Non-pigmented ciliary epithelial cell (primary cell): ENCODE data around the gene DPY30.
"Not testable (repeated sequence)": the region's sequence is repeated elsewhere in the genome, so short reads cannot be mapped to it uniquely, and the experiment has no call there.

Source experiments
- DNase-seq: peaks from one replicate; pipeline ENCODE4 v3.0.0-alpha.2; 2010; ENCODE audit warnings: low read depth

The DPY30 gene

DNA sequence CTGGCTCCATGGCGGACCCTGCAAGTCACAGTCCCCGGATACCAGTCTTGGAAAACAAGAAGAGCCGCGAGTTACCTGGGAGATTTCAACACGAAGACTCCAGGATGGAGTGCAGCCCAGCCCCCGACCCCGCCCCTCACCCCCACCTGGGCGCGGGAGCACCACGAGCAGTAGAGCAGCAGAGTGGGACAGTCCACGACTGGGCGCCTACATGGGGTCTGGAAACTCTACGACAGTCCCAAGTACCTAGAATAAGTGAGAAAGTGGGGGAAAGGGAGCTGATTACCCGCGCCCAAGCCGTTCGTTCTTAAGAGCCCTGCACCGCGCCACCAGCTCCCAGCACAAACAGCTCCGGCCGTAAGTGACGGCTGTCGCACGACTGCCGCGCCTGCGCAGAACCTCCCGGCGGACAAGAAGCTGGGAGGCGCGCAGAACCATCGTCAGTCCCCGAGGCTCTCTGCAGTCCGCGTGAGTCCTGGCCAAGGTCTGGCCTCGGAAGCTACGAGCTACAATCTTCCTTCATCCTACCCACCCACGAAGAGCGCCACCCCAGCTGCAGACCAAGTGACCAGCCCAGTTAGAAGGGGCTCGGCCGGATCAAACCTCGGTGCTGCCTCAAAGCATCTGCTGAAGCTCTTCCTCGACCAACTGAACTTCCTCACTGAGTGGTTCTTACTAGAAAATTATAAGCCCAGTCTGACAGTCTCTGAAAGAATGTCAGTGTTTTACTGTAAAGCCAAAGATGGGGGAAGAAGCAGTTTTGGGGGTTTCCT lies at the start of gene DPY30:
Gene DPY30 (minus strand): TSS at position 359 of the 773 bp plus-strand sequence. CDS start 349 bp downstream, at position 10.
- peak; percentile 71 for DNase-seq

- DNase-seq = no peak
These were observed 34.5 kb upstream of the DPY30 start for GRCh38 chr2:32074134-32074506.

DNA sequence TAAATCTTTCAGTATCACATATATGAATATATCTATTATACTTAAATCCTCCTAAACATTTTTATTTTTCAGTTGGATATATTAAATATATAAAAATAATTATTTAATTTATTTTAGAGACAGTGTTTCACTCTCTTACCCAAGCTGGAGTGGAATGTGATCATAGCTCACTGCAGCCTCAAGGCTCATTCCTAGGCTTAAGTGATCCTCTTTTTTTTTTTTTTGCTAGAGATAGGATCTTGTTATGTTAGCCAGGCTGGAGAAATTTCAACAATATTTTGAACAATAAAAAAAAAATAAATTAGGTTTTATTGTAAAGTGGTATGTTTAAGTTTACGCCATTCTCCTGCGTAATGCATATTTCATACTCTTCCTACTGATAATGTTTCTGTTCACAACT lies 27.9 kb upstream of the DPY30 start:
- no peak for DNase-seq

DNA sequence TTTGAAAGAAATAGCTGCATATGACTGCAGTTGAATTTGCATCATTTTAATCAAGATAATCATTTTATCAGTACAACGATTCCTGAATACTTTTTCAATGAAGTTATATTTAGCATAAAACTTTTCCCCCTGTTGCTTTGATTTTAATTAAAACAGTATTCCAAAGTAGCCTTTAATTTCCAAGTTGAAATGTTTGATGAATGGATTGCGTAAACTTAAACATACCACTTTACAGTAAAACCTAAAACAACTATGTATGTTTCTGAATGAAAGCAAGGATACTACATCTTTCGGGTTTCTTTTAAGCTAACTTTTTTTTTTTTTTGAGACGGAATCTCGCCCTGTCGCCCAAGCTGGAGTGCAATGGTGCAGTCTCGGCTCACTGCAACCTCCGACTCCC lies 25.1 kb upstream of the DPY30 start:
- no peak for DNase-seq

DNA sequence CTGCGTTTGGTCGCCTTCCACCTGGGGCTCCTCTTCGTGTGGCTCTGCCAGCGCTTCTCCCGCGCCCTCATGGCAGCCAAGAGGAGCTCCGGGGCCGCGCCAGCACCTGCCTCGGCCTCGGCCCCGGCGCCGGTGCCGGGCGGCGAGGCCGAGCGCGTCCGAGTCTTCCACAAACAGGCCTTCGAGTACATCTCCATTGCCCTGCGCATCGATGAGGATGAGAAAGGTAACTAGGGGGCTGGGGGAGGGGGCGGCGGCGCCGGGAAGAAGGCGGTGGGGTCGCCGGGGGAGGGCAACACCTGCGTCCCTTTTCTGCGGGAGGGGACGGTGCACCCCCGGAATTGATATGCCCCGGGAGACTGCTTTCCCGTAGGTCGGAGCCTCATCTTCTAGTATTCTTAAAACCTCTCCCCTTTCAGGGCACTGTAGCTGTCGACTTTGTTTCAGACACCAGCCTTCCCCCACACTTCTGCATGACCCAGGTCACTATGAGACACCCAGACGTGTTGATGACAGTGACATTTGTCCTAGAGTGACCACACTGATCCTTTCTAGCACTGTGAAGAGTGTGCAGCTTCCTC lies 24.5 kb upstream of the DPY30 start:
- no peak for DNase-seq

DNA sequence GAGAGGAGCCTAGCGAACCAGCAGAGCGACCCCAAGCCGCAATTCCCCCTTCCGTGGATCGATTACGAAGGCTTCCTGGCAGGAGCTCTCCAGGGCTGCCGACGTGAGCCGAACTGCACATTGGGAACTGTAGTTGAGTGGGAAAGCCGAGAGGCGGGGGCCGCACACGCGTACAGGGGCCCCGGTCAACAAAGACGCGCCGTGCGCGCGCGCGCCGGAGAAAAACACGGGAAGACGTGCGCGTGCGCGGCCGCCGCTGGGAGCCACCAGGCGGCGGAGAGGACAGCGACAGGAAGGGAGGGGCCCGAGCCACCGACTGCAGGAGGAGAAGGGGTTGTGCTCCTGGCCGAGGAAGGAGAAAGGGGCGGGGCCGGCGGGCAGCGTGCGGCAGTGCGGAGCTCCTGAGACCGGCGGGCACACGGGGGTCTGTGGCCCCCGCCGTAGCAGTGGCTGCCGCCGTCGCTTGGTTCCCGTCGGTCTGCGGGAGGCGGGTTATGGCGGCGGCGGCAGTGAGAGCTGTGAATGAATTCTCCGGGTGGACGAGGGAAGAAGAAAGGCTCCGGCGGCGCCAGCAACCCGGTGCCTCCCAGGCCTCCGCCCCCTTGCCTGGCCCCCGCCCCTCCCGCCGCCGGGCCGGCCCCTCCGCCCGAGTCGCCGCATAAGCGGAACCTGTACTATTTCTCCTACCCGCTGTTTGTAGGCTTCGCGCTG lies 23.9 kb upstream of the DPY30 start, which contains the start of gene SPAST:
Gene SPAST (plus strand): TSS at position 247 of the 711 bp plus-strand sequence. CDS start 276 bp downstream, at position 523.
- peak; percentile 84 for DNase-seq

GRCh38 chr2:32061973-32062861 lies 22.6 kb upstream of the DPY30 start:
- no peak for DNase-seq

- DNase-seq = no peak
These were observed 21.8 kb upstream of the DPY30 start for GRCh38 chr2:32061430-32061829.

DNA sequence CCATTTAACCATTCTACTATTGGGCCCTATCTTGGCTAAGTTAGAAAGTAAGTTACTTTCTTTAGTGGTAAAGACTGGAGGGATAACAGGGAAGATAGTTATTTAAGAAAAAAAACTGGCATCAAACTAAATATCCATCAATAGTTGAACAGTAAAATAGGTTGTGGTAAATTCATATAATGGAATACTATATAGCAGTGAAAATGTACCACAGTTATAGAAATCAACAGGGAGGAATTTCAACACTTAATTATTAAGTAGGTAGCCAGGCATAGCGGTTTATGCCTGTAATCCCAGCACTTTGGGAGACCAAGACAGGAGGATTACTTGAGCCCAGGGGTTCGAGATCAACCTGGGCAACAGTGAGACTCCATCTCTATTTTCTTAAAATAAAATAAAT lies 20.7 kb upstream of the DPY30 start:
- DNase-seq = no peak

DNA sequence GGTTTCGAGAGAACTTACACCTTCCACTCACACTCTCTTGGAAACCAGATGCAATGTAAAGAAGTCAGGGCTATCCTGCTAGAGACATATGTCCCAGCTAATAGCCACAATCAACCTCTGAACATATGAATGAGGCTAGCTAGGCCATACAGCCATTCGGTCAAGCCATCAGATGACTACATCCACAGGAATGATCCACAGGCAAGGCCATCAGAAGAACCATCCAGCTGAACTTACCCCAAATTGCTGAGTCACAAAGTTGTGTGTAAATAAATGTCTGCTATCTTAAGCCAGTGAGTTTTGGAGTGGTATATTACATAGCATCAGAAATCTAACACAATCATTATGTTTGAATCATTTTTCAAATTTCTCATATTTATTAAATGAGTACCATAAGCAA lies 18.5 kb upstream of the DPY30 start:
- no peak for DNase-seq

DNA sequence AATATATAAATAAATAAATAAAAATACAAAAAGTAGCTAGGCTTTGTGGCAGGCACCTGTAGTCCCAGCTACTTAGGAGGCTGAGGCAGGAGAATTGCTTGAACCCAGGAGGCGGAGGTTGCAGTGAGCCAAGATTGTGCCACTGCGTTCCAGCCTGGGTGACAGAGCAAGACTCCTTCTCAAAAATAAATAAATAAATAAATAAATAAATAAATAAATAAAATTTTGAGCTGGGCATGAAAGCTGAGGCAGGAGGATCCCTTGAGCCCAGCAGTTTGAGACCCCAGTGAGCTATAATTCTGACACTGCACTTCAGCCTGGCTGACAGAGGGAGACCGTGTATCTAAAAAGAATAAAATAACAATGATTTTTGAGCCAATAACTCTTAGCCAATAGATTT lies 15.0 kb upstream of the DPY30 start:
- not testable (repeated sequence) for DNase-seq

DNA sequence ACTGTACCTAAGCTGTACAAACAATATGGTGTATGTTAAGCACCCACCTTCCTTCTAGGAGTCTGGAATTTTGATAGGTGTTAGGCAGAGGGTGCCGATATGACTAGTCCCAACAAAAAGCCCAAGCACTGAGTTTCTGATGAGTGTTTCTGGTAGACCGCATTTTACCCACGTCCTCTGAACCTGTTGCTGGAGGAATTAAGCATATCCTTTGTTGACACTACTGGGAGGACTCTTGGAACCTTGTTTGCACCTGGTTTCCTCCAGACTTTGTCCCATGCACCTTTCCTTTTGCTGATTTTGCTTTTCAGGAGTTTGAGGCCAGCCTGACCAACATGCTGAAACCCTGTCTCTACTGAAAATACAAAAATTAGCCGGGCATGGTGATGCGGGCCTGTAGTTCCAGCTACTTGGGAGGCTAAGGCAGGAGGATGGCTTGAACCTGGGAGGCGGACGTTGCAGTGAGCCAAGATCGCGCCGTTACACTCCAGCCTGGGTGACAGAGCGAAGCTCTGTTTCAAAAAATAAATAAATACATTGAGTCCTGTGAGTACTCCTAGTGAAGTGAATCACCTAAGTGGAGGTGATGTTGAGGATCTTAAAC lies 12.3 kb upstream of the DPY30 start:
- DNase-seq = no peak

- DNase-seq = no peak
These were observed 4.0 kb upstream of the DPY30 start for GRCh38 chr2:32043561-32043960.

DNA sequence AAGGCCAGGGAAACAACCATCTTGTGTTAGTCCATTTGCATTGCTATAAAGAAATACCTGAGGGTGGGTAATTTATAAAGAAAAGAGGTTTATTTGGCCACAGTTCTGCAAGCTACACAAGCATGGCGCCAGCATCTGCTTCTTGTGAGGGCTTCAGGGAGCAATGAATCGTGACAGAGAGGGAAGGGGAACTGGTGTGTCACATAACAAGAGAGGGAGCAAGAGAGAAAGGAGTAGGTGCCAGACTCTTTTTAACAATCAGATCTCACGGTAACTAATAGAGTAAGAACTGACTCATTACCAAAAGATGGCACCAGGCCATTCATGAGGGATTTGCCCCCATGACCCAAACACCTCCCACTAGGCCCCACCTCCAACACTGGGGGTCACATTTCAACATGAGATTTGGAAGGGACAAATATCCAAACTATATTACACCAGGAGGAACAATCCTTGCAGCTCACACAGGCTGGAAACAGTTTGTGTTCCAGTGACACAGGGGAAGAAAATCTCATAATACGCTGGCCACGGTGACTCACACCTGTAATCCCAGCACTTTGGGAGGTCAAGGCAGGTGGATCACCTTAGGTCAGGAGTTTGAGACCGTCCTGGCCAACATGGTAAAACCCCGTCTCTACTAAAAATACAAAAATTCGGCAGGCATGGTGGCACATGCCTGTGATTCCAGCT lies 5.3 kb downstream of the DPY30 start:
- DNase-seq = not testable (repeated sequence)

GRCh38 chr2:32018789-32019482 lies 20.7 kb downstream of the DPY30 start:
- DNase-seq = not testable (repeated sequence)

DNA sequence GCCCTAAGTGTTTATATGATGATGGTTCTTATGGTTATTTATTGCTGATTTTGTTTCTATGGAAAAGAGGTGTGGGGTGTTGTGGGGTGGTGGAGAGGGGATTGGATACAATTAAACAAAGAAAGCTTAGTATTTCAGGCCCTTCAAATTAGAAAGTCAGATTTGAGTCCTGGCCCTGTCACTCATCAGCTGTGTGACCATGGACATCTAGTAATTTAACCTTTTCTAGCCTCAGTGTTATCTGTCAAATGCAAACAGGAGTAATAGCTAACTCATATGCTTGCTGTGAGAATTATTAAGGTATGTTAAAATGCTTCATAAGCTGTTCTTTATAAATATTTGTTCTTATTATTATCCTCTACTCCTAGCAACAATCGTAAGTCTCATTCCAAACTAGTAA lies 26.7 kb downstream of the DPY30 start:
- no peak for DNase-seq

DNA sequence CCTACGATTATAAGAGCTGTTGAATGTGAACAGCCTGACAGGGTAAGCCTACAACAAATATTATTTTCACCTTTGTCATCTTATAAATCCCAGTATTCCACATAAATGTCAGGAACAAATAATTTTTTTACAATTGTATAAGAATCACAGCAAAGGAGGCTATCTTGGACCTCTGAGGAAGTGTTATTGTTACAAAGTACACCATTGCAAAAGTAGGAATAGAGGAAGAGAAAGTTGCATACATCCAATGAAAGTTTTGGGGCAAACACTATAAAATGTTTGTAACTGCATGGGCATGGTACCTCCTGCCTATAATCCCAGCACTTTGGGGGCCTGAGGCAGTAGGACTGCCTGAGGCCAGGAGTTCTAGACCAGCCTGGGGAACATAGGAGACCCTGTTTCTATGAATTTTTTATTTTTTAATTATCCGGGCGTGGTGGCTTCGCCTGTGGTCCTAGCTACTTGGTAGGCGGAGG lies 28.1 kb downstream of the DPY30 start:
- no peak for DNase-seq

GRCh38 chr2:32010670-32011484 lies 28.7 kb downstream of the DPY30 start, which contains the start of gene MEMO1:
TSS of gene MEMO1 (minus strand) at chr2:32011008. CDS start at chr2:32010247, 761 bp downstream.
- peak; percentile 72 for DNase-seq

GRCh38 chr2:32010280-32010669 lies 29.3 kb downstream of the DPY30 start:
- DNase-seq = not testable (repeated sequence)
